Stomach (tissue), 9 donors: ENCODE results near the gene GPRIN1. TPM values are rescaled to one million over a fixed set of nuclear protein-coding genes. Genes with fewer than 3 reads are reported as not detected.
A peak's percentile ranks its signal among the peaks of the same experiment; 100 is the strongest.

ENCODE experiments used
- DNase-seq, 2 donors: peaks; one replicate each; pipeline versions ENCODE4 v3.0.0 to v3.0.0-alpha.2; 2013 to 2019
- H3K27ac ChIP-seq, 5 donors: fragments of 200-600 bp in 4 of 5; sonication (generic) in 4 of 5; one replicate each; pipeline ENCODE4 v1.5.1; 2013 to 2019; ENCODE audit warnings: mild to moderate bottlenecking in 1 of 5, moderate library complexity in 1 of 5
- H3K27me3 ChIP-seq, 3 donors: fragments of 200-600 bp; sonication (generic); one replicate each; pipeline ENCODE4 v1.5.1; 2017 to 2019; ENCODE audit warnings: mixed run types in 1 of 3
- H3K36me3 ChIP-seq, 4 donors: fragments of 200-600 bp; sonication (generic); 1 replicate in 3 of 4; 2 replicates in 1 of 4; pipeline ENCODE4 v1.5.1; 2016 to 2019
- H3K4me1 ChIP-seq, 4 donors: fragments of 200-600 bp; sonication (generic); one replicate each; pipeline ENCODE4 v1.5.1; 2016 to 2019
- H3K4me3 ChIP-seq, 4 donors: fragments of 200-600 bp; sonication (generic) in 3 of 4; one replicate each; pipeline ENCODE4 v1.5.1; 2016 to 2019; ENCODE audit warnings: mild to moderate bottlenecking in 1 of 4
- H3K9me3 ChIP-seq, 4 donors: fragments of 200-600 bp; sonication (generic); one replicate each; pipeline ENCODE4 v1.5.1; 2016 to 2019
- EP300 ChIP-seq: sonication (generic); formaldehyde crosslinking; IDR thresholded peaks from one replicate; pipeline ENCODE4 v1.6.1; 2017; ENCODE audit warnings: antibody characterized with exemption
- POLR2A ChIP-seq, 4 donors: fragments of 450-650 bp; IDR thresholded peaks; one replicate each; pipeline ENCODE4 v1.6.1; 2016; ENCODE audit warnings: antibody characterized with exemption in 4 of 4, control low read depth in 2 of 4, mild to moderate bottlenecking in 1 of 4, moderate library complexity in 1 of 4
- POLR2AphosphoS5 ChIP-seq, 3 donors: sonication (generic); formaldehyde crosslinking; IDR thresholded peaks; one replicate each; pipeline ENCODE4 v1.6.1; 2016; ENCODE audit warnings: antibody characterized with exemption in 3 of 3
- WGBS, 5 donors: extraction: QIAGEN DNeasy Blood & Tissue Kit in 3 of 5; methylation state at CpG; one replicate each; pipeline versions ENCODE4 v1.1.5 to v1.1.7; 2013 to 2018; 5-methylcytosine and 5-hydroxymethylcytosine counted together
- intact Hi-C: fragments of 100-400 bp; cut with DNase I; formaldehyde crosslinking; loops from one replicate; pipeline ENCODE4 v1.15.1; 2023; ENCODE audit warnings: low total_unique reads
- polyA plus RNA-seq, 3 donors: library from polyadenylated mRNA; stranded (reverse); fragments of 200-250 nt; gene quantifications; one replicate each; pipeline ENCODE4 v1.2.3, GENCODE V29; 2013
- total RNA-seq, 5 donors: library from RNA; depleted of rRNA; stranded (reverse); fragments of >200 nt; gene quantifications; one replicate each; pipeline versions ENCODE4 v1.1.0 to v1.2.3, GENCODE V29; 2014 to 2016
- TF ChIP-seq, protein P1 (sequence below), 7 experiments: fragments of 450-650 bp in 4 of 7; fragments of 200-600 bp in 3 of 7; sonication (generic) in 3 of 7; IDR thresholded peaks; one replicate each; pipeline ENCODE4 v1.5.1; 2016 to 2019; ENCODE audit warnings: antibody characterized with exemption in 7 of 7, control low read depth in 2 of 7, mild to moderate bottlenecking in 1 of 7
- donor health status: healthy with polysubstance abuse.
- donor health status: Bipolar disorder and iron deficiency.
- donor health status: healthy.

The GPRIN1 gene
- total and polyA plus RNA-seq, 8 donors: 0.30 to 1.4 (median 0.59) TPM; not detected in 2

DNA sequence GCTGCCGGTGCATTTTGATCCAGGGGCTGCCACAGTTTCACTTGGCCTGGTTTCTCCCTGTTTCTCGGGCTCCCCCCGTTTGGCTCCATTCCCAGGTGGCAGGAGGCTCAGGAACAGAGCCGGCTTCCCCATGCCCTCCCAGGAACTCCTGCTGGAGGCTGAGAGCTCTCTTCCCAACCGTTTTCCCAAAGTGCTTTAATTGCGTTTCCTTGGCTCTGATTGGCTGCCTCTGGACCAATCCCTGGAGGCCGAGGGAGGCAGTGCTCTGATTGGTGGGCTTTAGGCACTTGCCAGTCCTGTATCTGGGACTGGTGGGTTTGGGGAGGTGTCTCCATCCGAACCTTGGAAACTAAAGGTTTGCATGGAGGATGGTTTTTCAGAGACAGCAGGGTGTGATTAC, 42.2 kb upstream of the GPRIN1 start:
- no peak overlapping the region for H3K27ac ChIP-seq
- TF ChIP-seq, protein P1, sequence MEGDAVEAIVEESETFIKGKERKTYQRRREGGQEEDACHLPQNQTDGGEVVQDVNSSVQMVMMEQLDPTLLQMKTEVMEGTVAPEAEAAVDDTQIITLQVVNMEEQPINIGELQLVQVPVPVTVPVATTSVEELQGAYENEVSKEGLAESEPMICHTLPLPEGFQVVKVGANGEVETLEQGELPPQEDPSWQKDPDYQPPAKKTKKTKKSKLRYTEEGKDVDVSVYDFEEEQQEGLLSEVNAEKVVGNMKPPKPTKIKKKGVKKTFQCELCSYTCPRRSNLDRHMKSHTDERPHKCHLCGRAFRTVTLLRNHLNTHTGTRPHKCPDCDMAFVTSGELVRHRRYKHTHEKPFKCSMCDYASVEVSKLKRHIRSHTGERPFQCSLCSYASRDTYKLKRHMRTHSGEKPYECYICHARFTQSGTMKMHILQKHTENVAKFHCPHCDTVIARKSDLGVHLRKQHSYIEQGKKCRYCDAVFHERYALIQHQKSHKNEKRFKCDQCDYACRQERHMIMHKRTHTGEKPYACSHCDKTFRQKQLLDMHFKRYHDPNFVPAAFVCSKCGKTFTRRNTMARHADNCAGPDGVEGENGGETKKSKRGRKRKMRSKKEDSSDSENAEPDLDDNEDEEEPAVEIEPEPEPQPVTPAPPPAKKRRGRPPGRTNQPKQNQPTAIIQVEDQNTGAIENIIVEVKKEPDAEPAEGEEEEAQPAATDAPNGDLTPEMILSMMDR (IDR thresholded peaks at IDR 0.05): no peak
- TF ChIP-seq POLR2A (IDR thresholded peaks at IDR 0.05) (no peak), POLR2AphosphoS5 (IDR thresholded peaks at IDR 0.05) (no peak)
- no peak overlapping the region for H3K4me3 ChIP-seq
- no peaks in the 10 kb centered on the region for H3K9me3 ChIP-seq
- H3K36me3 ChIP-seq: peaks cover 0 to 51% (median 48%) of the 10 kb centered on the region in 4 donors
- WGBS, 5 donors: 70 to 84% (median 82%) methylated on average over 8 of the region's 8 CpGs
- intact Hi-C loops: no loop called here
- H3K4me1 ChIP-seq: peaks cover 19 to 58% (median 22%) of the 10 kb centered on the region in 4 donors
- DNase-seq: no peak
- no peaks in the 10 kb centered on the region for H3K27me3 ChIP-seq

DNA sequence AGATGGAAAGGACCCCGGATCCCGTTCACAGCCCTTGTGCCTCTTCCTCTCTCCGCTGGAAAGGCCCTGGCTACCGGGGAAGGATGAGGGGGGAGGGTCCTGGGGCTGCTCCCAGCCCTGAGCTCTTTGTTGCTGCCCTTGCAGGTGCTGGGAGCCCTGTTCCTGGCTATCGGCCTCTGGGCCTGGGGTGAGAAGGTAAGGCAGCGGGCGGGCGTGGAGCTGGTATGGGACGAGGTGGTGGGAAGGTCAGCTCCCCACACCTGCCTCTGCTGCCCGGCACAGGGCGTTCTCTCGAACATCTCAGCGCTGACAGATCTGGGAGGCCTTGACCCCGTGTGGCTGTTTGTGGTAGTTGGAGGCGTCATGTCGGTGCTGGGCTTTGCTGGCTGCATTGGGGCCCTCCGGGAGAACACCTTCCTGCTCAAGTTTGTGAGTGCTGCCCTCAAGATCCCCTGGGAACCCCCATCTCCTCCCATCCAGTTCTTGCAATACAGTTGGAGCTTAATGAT, 41.6 kb upstream of the GPRIN1 start:
- H3K27ac ChIP-seq: no peak overlapping the region
- WGBS, 5 donors: 82 to 93% (median 90%) methylated on average over 15 to 17 of the region's 17 CpGs
- H3K4me1 ChIP-seq: peaks cover 19 to 62% (median 26%) of the 10 kb centered on the region in 4 donors
- H3K4me3 ChIP-seq: no peak overlapping the region
- H3K36me3 ChIP-seq: peaks cover 0 to 45% (median 42%) of the 10 kb centered on the region in 4 donors
- TF ChIP-seq, protein P1 (IDR thresholded peaks at IDR 0.05): no peak
- no peak for TF ChIP-seq POLR2A (IDR thresholded peaks at IDR 0.05)
- TF ChIP-seq POLR2AphosphoS5 (IDR thresholded peaks at IDR 0.05): no peak
- no peak for TF ChIP-seq EP300
- intact Hi-C loops: no loop called here
- no peaks in the 10 kb centered on the region for H3K9me3 ChIP-seq
- no peaks in the 10 kb centered on the region for H3K27me3 ChIP-seq
- DNase-seq: no peak

DNA sequence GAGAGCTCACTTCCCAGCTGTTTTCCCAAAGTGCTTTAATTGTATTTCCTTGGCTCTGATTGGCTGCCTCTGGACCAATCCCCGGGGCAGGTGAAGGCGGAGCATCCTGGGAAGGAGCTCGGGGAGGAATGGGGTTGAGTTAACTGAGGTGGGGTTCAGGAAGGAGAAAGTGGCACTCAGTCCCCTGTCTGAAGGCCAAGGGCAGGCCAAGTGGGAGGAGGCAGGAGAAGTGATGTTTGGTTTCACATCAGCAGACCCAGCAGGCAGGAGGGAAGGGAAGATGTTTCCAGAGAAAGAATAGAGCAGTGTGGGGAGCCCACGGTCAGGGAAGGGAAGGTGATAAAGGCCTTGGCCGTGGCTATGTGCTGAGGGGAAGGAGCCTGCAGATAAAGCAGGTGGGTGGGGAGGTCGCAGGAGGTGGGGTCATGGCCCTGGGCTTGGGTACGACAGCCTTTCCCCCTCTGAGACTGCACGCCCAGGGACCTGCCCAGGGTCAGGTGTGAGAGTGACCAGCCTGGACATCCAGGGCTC, 40.5 kb upstream of the GPRIN1 start:
- Histone ChIP-seq H3K27ac (no peak overlapping the region), H3K4me1 (peaks cover 19 to 65% (median 28%) of the 10 kb centered on the region in 4 donors), H3K4me3 (no peak overlapping the region), H3K36me3 (peaks cover 0 to 34% (median 32%) of the 10 kb centered on the region in 4 donors), H3K9me3 (no peaks in the 10 kb centered on the region), H3K27me3 (no peaks in the 10 kb centered on the region)
- TF ChIP-seq, protein P1 (IDR thresholded peaks at IDR 0.05): no peak
- TF ChIP-seq POLR2AphosphoS5 (IDR thresholded peaks at IDR 0.05) (no peak), EP300 (no peak), POLR2A (IDR thresholded peaks at IDR 0.05) (no peak)
- WGBS, 5 donors: 63 to 73% (median 67%) methylated on average over 8 of the region's 8 CpGs
- DNase-seq: no peak
- intact Hi-C loops: no loop called here

DNA sequence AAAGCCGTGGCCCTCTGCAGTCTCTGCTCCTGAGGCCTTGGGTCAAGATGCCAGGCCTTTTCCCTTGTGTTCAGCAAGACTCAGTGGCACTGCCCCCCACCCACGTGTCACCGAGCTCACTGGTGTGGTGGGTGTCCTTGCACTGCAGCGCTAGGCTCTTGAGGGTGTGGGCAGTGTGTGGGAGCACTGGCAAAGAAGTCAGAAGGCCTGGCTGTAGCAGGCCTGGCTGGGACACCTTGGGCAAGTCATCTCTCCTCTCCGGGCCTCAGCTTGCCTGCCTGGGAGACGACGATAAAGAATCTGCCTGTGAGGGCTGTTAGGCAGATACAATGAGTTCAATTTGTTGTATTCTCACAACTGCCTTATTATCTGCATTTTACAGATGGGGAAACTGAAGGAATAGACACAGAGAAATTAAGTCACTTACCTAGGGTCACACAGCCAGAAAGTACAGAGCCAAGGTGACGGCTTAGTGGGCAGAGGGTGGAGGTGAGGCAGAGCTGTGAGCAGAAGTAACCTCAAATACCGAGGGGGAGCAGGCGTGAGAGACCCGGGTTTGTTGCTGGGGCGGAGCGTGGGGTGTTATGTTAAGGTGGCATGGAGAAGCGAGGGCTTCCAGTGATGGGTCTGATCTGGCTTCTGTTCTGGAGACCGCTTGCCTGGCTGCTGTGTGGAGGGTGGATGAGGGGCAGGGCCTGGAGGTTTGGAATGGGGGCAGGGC, 38.7 kb upstream of the GPRIN1 start:
- no peak for DNase-seq
- H3K36me3 ChIP-seq: peaks cover 0 to 16% (median 14%) of the 10 kb centered on the region in 4 donors
- intact Hi-C loops: no loop called here
- WGBS, 5 donors: 69 to 77% (median 71%) methylated on average over 12 to 15 of the region's 15 CpGs
- H3K9me3 ChIP-seq: no peaks in the 10 kb centered on the region
- TF ChIP-seq, protein P1 (IDR thresholded peaks at IDR 0.05): no peak
- TF ChIP-seq POLR2AphosphoS5 (IDR thresholded peaks at IDR 0.05) (no peak), POLR2A (IDR thresholded peaks at IDR 0.05) (no peak), EP300 (no peak)
- peaks cover 19 to 59% (median 26%) of the 10 kb centered on the region in 4 donors for H3K4me1 ChIP-seq
- peak overlapping the region; percentile 70 to 82 (median 82) for H3K4me3 ChIP-seq
- H3K27me3 ChIP-seq: no peaks in the 10 kb centered on the region
- H3K27ac ChIP-seq: peak overlapping the region in 3 of 5 donors; percentile 85 to 89 (median 87)
